HG03159 (cell line): ENCODE measurements around the gene GAS7.

ENCODE experiments used
- ATAC-seq: cut with Tn5 transposase; IDR thresholded peaks from one replicate; pipeline ENCODE4 v1.9.1; 2021; ENCODE audit warnings: mild to moderate bottlenecking, moderate library complexity; ENCODE audit not compliant: unreplicated experiment

The GAS7 gene

GRCh38 chr17:10198509-10199249 is at the start of gene GAS7:
TSS of gene GAS7 (minus strand) at chr17:10198606.
- ATAC-seq = no peak

GRCh38 chr17:10247810-10248209 is 49.4 kb upstream of the GAS7 start:
- ATAC-seq = no peak

- no peak for ATAC-seq
Measured at GRCh38 chr17:10243883-10244844, 45.8 kb upstream of the GAS7 start.

- ATAC-seq = no peak
Measured at GRCh38 chr17:10241781-10242180, 43.4 kb upstream of the GAS7 start.

GRCh38 chr17:10238661-10239060 is 40.3 kb upstream of the GAS7 start:
- ATAC-seq = no peak

GRCh38 chr17:10234033-10234432 is 35.6 kb upstream of the GAS7 start:
- no peak for ATAC-seq

- ATAC-seq = no peak
Measured at GRCh38 chr17:10233161-10233560, 34.8 kb upstream of the GAS7 start.

- ATAC-seq = no peak
Measured at GRCh38 chr17:10229181-10229580, 30.8 kb upstream of the GAS7 start.

- ATAC-seq = no peak
Measured at GRCh38 chr17:10226930-10227695, 28.7 kb upstream of the GAS7 start.

GRCh38 chr17:10224582-10225195 is 26.3 kb upstream of the GAS7 start:
- no peak for ATAC-seq

GRCh38 chr17:10219193-10219592 is 20.8 kb upstream of the GAS7 start:
- no peak for ATAC-seq

- ATAC-seq = no peak
Measured at GRCh38 chr17:10217916-10218315, 19.5 kb upstream of the GAS7 start.

- ATAC-seq = no peak
Measured at GRCh38 chr17:10216213-10216938, 18.0 kb upstream of the GAS7 start.

- ATAC-seq = no peak
Measured at GRCh38 chr17:10215286-10215685, 16.9 kb upstream of the GAS7 start.

GRCh38 chr17:10211666-10212065 is 13.3 kb upstream of the GAS7 start:
- no peak for ATAC-seq

- no peak for ATAC-seq
Measured at GRCh38 chr17:10210151-10210574, 11.8 kb upstream of the GAS7 start.

GRCh38 chr17:10208604-10209193 is 10.3 kb upstream of the GAS7 start:
- no peak for ATAC-seq

GRCh38 chr17:10207153-10207552 is 8.7 kb upstream of the GAS7 start:
- no peak for ATAC-seq

GRCh38 chr17:10205549-10206185 is 7.3 kb upstream of the GAS7 start:
- no peak for ATAC-seq
